WTC11 (cell line): Measurements from ENCODE around the gene SLC25A20. TPM values are rescaled to one million over a fixed set of nuclear protein-coding genes. Genes with fewer than 3 reads are reported as not detected.

ENCODE experiments used
- ATAC-seq: fragments of 200-7000 bp; cut with Tn5 transposase; 2 replicates; pipeline ENCODE4 v1.10.0; 2021; ENCODE audit warnings: mild to moderate bottlenecking, moderate library complexity
- CTCF ChIA-PET: fragments of 300-600 bp; sonication (Branson Sonifier 250); formaldehyde crosslinking; loops from one replicate; lab custom pipeline; 2021; ENCODE audit warnings: antibody characterized with exemption; lab: Charles Lee
- POLR2A ChIA-PET: fragments of 350-600 bp; sonication (Branson Sonifier 250); formaldehyde crosslinking; loops from one replicate; lab custom pipeline; 2021; ENCODE audit warnings: antibody characterized with exemption; lab: Charles Lee
- DNase-seq: peaks from one replicate; pipeline ENCODE4 v3.0.0; 2021; ENCODE audit warnings: low spot score
- H3K27ac Mint-ChIP-seq: 2 replicates; pipeline ENCODE4 v1.8.0; 2021; ENCODE audit warnings: mixed read lengths
- H3K27me3 Mint-ChIP-seq: 2 replicates; pipeline ENCODE4 v1.8.0; 2021; ENCODE audit warnings: low read depth, mild to moderate bottlenecking, moderate library complexity, mixed read lengths
- H3K36me3 Mint-ChIP-seq: 2 replicates; pipeline ENCODE4 v1.8.0; 2021; ENCODE audit warnings: mixed read lengths
- H3K4me1 Mint-ChIP-seq: 2 replicates; pipeline ENCODE4 v1.8.0; 2022; ENCODE audit warnings: mixed read lengths
- H3K4me3 Mint-ChIP-seq: 2 replicates; pipeline ENCODE4 v1.8.0; 2021; ENCODE audit warnings: mild to moderate bottlenecking, moderate library complexity, mixed read lengths
- H3K9me3 Mint-ChIP-seq: 2 replicates; pipeline ENCODE4 v1.8.0; 2021; ENCODE audit warnings: mixed read lengths
- ARID4B ChIP-seq: sonication (generic); formaldehyde crosslinking; IDR thresholded peaks from 2 replicates; pipeline ENCODE4 v1.8.0; 2023; ENCODE audit warnings: missing genetic modification reagents, mild to moderate bottlenecking, borderline replicate concordance
- ATF2 ChIP-seq: sonication (generic); formaldehyde crosslinking; IDR thresholded peaks from 2 replicates; pipeline ENCODE4 v1.8.1; 2022; ENCODE audit warnings: low read depth, missing genetic modification reagents, borderline replicate concordance
- E2F5 ChIP-seq: sonication (generic); formaldehyde crosslinking; IDR thresholded peaks from 2 replicates; pipeline ENCODE4 v1.8.1; 2022; ENCODE audit warnings: mild to moderate bottlenecking, moderate library complexity, missing genetic modification reagents
- ETV6 ChIP-seq: sonication (generic); formaldehyde crosslinking; IDR thresholded peaks from 2 replicates; pipeline ENCODE4 v1.8.1; 2022; ENCODE audit warnings: mild to moderate bottlenecking, missing genetic modification reagents
- FOXP4 ChIP-seq: sonication (generic); formaldehyde crosslinking; IDR thresholded peaks from 2 replicates; pipeline ENCODE4 v1.8.0; 2022; ENCODE audit warnings: mild to moderate bottlenecking, missing genetic modification reagents
- HMGA2 ChIP-seq: fragments of 250-450 bp; sonication (Bioruptor Pico); IDR thresholded peaks from 2 replicates; pipeline ENCODE4 v1.4.0; 2021; ENCODE audit warnings: mild to moderate bottlenecking, moderate library complexity
- JAZF1 ChIP-seq: fragments of 250-450 bp; sonication (Bioruptor Pico); IDR thresholded peaks from 2 replicates; pipeline ENCODE4 v1.9.0; 2021; ENCODE audit warnings: moderate library complexity, mild to moderate bottlenecking, inconsistent platforms
- KAT7 ChIP-seq: sonication (generic); formaldehyde crosslinking; IDR thresholded peaks from 2 replicates; pipeline ENCODE4 v1.8.1; 2023; ENCODE audit warnings: missing genetic modification reagents, mild to moderate bottlenecking, borderline replicate concordance
- NFE2L1 ChIP-seq: sonication (generic); formaldehyde crosslinking; IDR thresholded peaks from 2 replicates; pipeline ENCODE4 v1.8.1; 2023; ENCODE audit warnings: missing genetic modification reagents
- NR3C1 ChIP-seq: sonication (generic); formaldehyde crosslinking; conservative IDR thresholded peaks from 2 replicates; pipeline ENCODE4 v1.8.1; 2023; ENCODE audit warnings: low read depth, mild to moderate bottlenecking, missing genetic modification reagents
- PRDM15 ChIP-seq: sonication (generic); formaldehyde crosslinking; IDR thresholded peaks from 2 replicates; pipeline ENCODE4 v1.8.0; 2022; ENCODE audit warnings: missing genetic modification reagents
- TEAD1 ChIP-seq: sonication (generic); formaldehyde crosslinking; IDR thresholded peaks from 2 replicates; pipeline ENCODE4 v1.8.0; 2022; ENCODE audit warnings: mild to moderate bottlenecking, missing genetic modification reagents
- ZNF138 ChIP-seq: sonication (generic); formaldehyde crosslinking; conservative IDR thresholded peaks from 2 replicates; pipeline ENCODE4 v1.8.1; 2022; ENCODE audit warnings: mild to moderate bottlenecking, moderate library complexity, missing genetic modification reagents
- ZNF416 ChIP-seq: fragments of 250-450 bp; sonication (Bioruptor Pico); IDR thresholded peaks from 2 replicates; pipeline ENCODE4 v1.9.0; 2021; ENCODE audit warnings: mild to moderate bottlenecking, inconsistent platforms
- total RNA-seq: library from RNA; stranded (reverse); gene quantifications from 3 replicates; pipeline ENCODE4 v1.2.3, GENCODE V29; 2021
- TF ChIP-seq, protein P1 (sequence below): sonication (generic); formaldehyde crosslinking; IDR thresholded peaks from 2 replicates; pipeline ENCODE4 v1.8.1; 2023; ENCODE audit warnings: mild to moderate bottlenecking, moderate library complexity, missing genetic modification reagents

The SLC25A20 gene
- total RNA-seq, 1 experiment from 2014 or later = 4.9 TPM

- no peaks in the 10 kb centered on the region for H3K9me3 Mint-ChIP-seq
- POLR2A ChIA-PET = no interaction called here
These were observed 79.2 kb downstream of the SLC25A20 start for GRCh38 chr3:48819234-48820221.

GRCh38 chr3:48811524-48811923, 87.2 kb downstream of the SLC25A20 start:
- no peaks in the 10 kb centered on the region; the same call in 1 of the 2 replicates for H3K4me1 Mint-ChIP-seq
- H3K4me3 Mint-ChIP-seq = no peak overlapping the region
- ChIA-PET CTCF (no interaction called here), POLR2A (no interaction called here)
- no peaks in the 10 kb centered on the region for H3K9me3 Mint-ChIP-seq
- H3K36me3 Mint-ChIP-seq = no peaks in the 10 kb centered on the region
- H3K27me3 Mint-ChIP-seq = no peaks in the 10 kb centered on the region
- ATAC-seq (no peak), DNase-seq (no peak)
- TF ChIP-seq ARID4B (CRISPR knock-in tag) (no peak), ZNF416 (CRISPR knock-in tag) (no peak), ATF2 (CRISPR knock-in tag) (no peak), ZNF138 (CRISPR knock-in tag) (no peak), FOXP4 (CRISPR knock-in tag) (no peak), TEAD1 (no peak)
- H3K27ac Mint-ChIP-seq = no peak overlapping the region

More at GRCh38 chr3:48819234-48820221, 79.2 kb downstream of the SLC25A20 start:
- no peaks in the 10 kb centered on the region for H3K27me3 Mint-ChIP-seq
- CTCF ChIA-PET = interaction anchor here (1.0 kb wide), 1 partner anchor 79 kb away, joined by 3 read pairs; no protein-coding TSS in a partner anchor
- no peaks in the 10 kb centered on the region for H3K36me3 Mint-ChIP-seq
- H3K4me1 Mint-ChIP-seq = peaks cover 20% of the 10 kb centered on the region
- TF ChIP-seq, protein P1, sequence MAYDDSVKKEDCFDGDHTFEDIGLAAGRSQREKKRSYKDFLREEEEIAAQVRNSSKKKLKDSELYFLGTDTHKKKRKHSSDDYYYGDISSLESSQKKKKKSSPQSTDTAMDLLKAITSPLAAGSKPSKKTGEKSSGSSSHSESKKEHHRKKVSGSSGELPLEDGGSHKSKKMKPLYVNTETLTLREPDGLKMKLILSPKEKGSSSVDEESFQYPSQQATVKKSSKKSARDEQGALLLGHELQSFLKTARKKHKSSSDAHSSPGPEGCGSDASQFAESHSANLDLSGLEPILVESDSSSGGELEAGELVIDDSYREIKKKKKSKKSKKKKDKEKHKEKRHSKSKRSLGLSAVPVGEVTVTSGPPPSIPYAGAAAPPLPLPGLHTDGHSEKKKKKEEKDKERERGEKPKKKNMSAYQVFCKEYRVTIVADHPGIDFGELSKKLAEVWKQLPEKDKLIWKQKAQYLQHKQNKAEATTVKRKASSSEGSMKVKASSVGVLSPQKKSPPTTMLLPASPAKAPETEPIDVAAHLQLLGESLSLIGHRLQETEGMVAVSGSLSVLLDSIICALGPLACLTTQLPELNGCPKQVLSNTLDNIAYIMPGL (CRISPR knock-in tag) = no peak
- TF ChIP-seq NR3C1 (CRISPR knock-in tag) (no peak), NFE2L1 (no peak), E2F5 (no peak), HMGA2 (CRISPR knock-in tag) (no peak), KAT7 (CRISPR knock-in tag) (no peak), ETV6 (no peak), JAZF1 (CRISPR knock-in tag) (no peak), PRDM15 (no peak)
- no peak overlapping the region for H3K4me3 Mint-ChIP-seq
- H3K27ac Mint-ChIP-seq = no peak overlapping the region; the same call in 1 of the 2 replicates
- DNase-seq (no peak), ATAC-seq (no peak)
